ENCODE data around the gene PI4K2A.
A peak's percentile ranks its signal among the peaks of the same experiment; 100 is the strongest.
"Not testable (repeated sequence)": the region's sequence is repeated elsewhere in the genome, so short reads cannot be mapped to it uniquely, and the experiment has no call there.

PI4K2A gene

DNA sequence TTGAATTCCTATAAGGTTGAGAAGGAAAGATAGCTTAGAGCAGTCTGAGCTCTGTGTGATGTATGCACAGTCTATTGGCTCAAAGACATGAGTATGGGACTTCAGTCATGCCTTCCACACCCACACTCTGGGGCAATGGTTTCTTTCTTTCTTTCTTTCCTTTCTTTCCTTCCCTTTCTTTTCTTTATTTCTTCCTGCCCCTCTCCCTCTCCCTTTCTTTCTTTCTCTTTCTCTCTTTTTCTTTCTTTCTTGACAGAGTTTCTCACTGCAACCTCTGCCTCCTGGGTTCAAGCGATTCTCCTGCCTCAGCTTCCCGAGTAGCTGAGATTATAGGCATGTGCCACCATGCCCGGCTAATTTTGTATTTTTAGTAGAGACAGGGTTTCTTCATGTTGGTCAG lies 1.4 kb upstream of the PI4K2A start:
- not testable (repeated sequence) for H3K18ac ChIP-seq (ENCODE audit: low read length); H2BK12ac ChIP-seq (ENCODE audit: low read length); H3K9me3 ChIP-seq (replicated peaks in 1 of 2; ENCODE audit: control insufficient read depth in 2 of 2, insufficient read depth in 1 of 2, low read depth in 1 of 2, low read length in 2 of 2); H2AK5ac ChIP-seq (ENCODE audit: low read depth, low read length); DNase-seq (ENCODE audit: low spot score); H2BK15ac ChIP-seq (ENCODE audit: low read length); H3K14ac ChIP-seq (ENCODE audit: low read length); H3K4ac ChIP-seq (ENCODE audit: low read length); H4K8ac ChIP-seq (ENCODE audit: low read depth, low read length); H3K4me2 ChIP-seq (ENCODE audit: insufficient read depth, low read length, poor library complexity, severe bottlenecking); H3K27ac ChIP-seq (replicated peaks; ENCODE audit: low read length); H2BK120ac ChIP-seq (ENCODE audit: low read depth, low read length); H3K27me3 ChIP-seq (ENCODE audit: control insufficient read depth in 3 of 3, insufficient read depth in 3 of 3, low read depth in 1 of 3, low read length in 3 of 3); H3K4me3 ChIP-seq (ENCODE audit: low read length in 2 of 2); H3K79me1 ChIP-seq (ENCODE audit: low read depth, low read length); H3K4me1 ChIP-seq (ENCODE audit: control insufficient read depth in 2 of 2, insufficient read depth in 1 of 2, low read depth in 1 of 2, low read length in 2 of 2); H4K91ac ChIP-seq (ENCODE audit: low read depth, low read length, poor library complexity); H2BK5ac ChIP-seq (ENCODE audit: low read length); H3K23ac ChIP-seq (ENCODE audit: low read depth, low read length, poor library complexity); H3K9ac ChIP-seq (ENCODE audit: low read depth, low read length, poor library complexity); H2AFZ ChIP-seq (ENCODE audit: low read length)
- no CpG with 5 or more reads among the region's 3 CpGs for WGBS, 2 donors (ENCODE audit: extremely low coverage in 2 of 2, insufficient read length in 2 of 2, insufficient replicate concordance in 1 of 2)
- peaks cover 2 to 12% of the 10 kb centered on the region in 2 donors for H3K36me3 ChIP-seq (replicated peaks in 1 of 2; ENCODE audit: control insufficient read depth in 2 of 2, insufficient read depth in 2 of 2, low read length in 2 of 2)

DNA sequence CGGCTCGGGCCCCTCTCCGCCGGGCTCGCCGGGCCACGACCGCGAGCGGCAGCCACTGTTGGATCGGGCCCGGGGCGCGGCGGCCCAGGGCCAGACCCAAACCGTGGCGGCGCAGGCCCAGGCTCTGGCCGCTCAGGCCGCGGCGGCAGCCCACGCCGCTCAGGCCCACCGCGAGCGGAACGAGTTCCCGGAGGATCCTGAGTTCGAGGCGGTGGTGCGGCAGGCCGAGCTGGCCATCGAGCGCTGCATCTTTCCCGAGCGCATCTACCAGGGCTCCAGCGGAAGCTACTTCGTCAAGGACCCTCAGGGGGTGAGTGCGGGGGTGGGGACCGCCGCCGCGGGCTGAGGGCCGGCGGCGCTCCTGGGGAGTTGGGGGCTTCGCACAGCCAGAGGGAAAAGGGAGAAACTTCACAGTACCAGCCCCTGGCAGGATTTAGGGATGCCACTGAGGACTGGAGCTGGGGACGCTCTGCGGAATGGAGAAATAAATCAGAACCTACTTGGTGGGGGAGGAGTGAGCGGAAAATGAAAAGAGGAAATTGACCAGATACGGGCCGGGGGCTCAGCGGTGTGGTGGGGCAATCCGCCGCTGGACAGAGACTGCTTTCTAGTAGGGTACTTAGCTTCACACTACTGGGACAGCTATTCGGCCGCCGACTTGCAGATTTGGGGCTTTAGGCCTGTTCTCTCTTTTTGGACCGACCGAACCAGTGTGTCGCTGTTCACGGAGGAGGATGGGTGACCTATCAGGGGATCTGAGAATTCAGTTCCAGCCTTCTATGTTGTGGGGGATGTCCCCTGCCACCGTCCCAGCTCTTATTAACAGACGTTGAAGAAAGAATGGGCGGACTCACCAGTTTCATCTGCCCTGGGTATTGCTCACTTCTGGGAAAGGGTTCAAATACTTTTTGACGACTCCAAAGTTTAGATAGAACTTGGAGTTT lies 669 bp downstream of the PI4K2A start:
- peak overlapping the region; percentile 67 for H3K23ac ChIP-seq (ENCODE audit: low read depth, low read length, poor library complexity)
- peak overlapping the region; percentile 89 for H3K14ac ChIP-seq (ENCODE audit: low read length)
- peak overlapping the region; percentile 41 for H2BK12ac ChIP-seq (ENCODE audit: low read length)

GRCh38 chr10:97642471-97643159 lies 2.1 kb downstream of the PI4K2A start:
- H2BK120ac ChIP-seq (ENCODE audit: low read depth, low read length); H3K23ac ChIP-seq (ENCODE audit: low read depth, low read length, poor library complexity); H3K18ac ChIP-seq (ENCODE audit: low read length); H3K4me3 ChIP-seq (ENCODE audit: low read length in 2 of 2); H3K4me2 ChIP-seq (ENCODE audit: insufficient read depth, low read length, poor library complexity, severe bottlenecking); H3K4ac ChIP-seq (ENCODE audit: low read length); H3K4me1 ChIP-seq (ENCODE audit: control insufficient read depth in 2 of 2, insufficient read depth in 1 of 2, low read depth in 1 of 2, low read length in 2 of 2); DNase-seq (ENCODE audit: low spot score); H3K27me3 ChIP-seq (ENCODE audit: control insufficient read depth in 3 of 3, insufficient read depth in 3 of 3, low read depth in 1 of 3, low read length in 3 of 3); H3K27ac ChIP-seq (replicated peaks; ENCODE audit: low read length); H4K8ac ChIP-seq (ENCODE audit: low read depth, low read length); H2BK5ac ChIP-seq (ENCODE audit: low read length); H3K9me3 ChIP-seq (replicated peaks in 1 of 2; ENCODE audit: control insufficient read depth in 2 of 2, insufficient read depth in 1 of 2, low read depth in 1 of 2, low read length in 2 of 2); H3K9ac ChIP-seq (ENCODE audit: low read depth, low read length, poor library complexity); H4K91ac ChIP-seq (ENCODE audit: low read depth, low read length, poor library complexity); H2AFZ ChIP-seq (ENCODE audit: low read length); H3K14ac ChIP-seq (ENCODE audit: low read length); H2BK15ac ChIP-seq (ENCODE audit: low read length); H2AK5ac ChIP-seq (ENCODE audit: low read depth, low read length); H3K79me1 ChIP-seq (ENCODE audit: low read depth, low read length); H2BK12ac ChIP-seq (ENCODE audit: low read length): not testable (repeated sequence)
- WGBS, 2 donors (ENCODE audit: extremely low coverage in 2 of 2, insufficient read length in 2 of 2, insufficient replicate concordance in 1 of 2), result 100% methylated on average over 1 of the region's 13 CpGs; no CpG with 5 or more reads in 1 of the 2 donors
- peaks cover 11 to 42% of the 10 kb centered on the region in 2 donors for H3K36me3 ChIP-seq (replicated peaks in 1 of 2; ENCODE audit: control insufficient read depth in 2 of 2, insufficient read depth in 2 of 2, low read length in 2 of 2)

More for the DNA sequence above, 669 bp downstream of the PI4K2A start:
- Histone ChIP-seq H3K18ac (ENCODE audit: low read length) (peak overlapping the region; percentile 88), H3K9ac (ENCODE audit: low read depth, low read length, poor library complexity) (peak overlapping the region; percentile 99), H2BK15ac (ENCODE audit: low read length) (peak overlapping the region; percentile 49), H2BK120ac (ENCODE audit: low read depth, low read length) (no peak overlapping the region), H3K27me3 (ENCODE audit: control insufficient read depth in 3 of 3, insufficient read depth in 3 of 3, low read depth in 1 of 3, low read length in 3 of 3) (no peaks in the 10 kb centered on the region), H3K27ac (replicated peaks; ENCODE audit: low read length) (no peak overlapping the region), H3K9me3 (replicated peaks in 1 of 2; ENCODE audit: control insufficient read depth in 2 of 2, insufficient read depth in 1 of 2, low read depth in 1 of 2, low read length in 2 of 2) (no peaks in the 10 kb centered on the region), H2AK5ac (ENCODE audit: low read depth, low read length) (peak overlapping the region; percentile 70), H3K36me3 (replicated peaks in 1 of 2; ENCODE audit: control insufficient read depth in 2 of 2, insufficient read depth in 2 of 2, low read length in 2 of 2) (peaks cover 11 to 30% of the 10 kb centered on the region in 2 donors), H4K8ac (ENCODE audit: low read depth, low read length) (peak overlapping the region; percentile 30), H3K79me1 (ENCODE audit: low read depth, low read length) (peaks cover 8% of the 10 kb centered on the region), H3K4me1 (ENCODE audit: control insufficient read depth in 2 of 2, insufficient read depth in 1 of 2, low read depth in 1 of 2, low read length in 2 of 2) (peaks cover 5 to 6% of the 10 kb centered on the region in 2 donors), H3K4me3 (ENCODE audit: low read length in 2 of 2) (peak overlapping the region; percentile 96 to 100), H4K91ac (ENCODE audit: low read depth, low read length, poor library complexity) (no peak overlapping the region), H2AFZ (ENCODE audit: low read length) (peak overlapping the region; percentile 87), H3K4me2 (ENCODE audit: insufficient read depth, low read length, poor library complexity, severe bottlenecking) (peak overlapping the region; percentile 90), H3K4ac (ENCODE audit: low read length) (no peak overlapping the region), H2BK5ac (ENCODE audit: low read length) (peak overlapping the region; percentile 53)
- WGBS, 2 donors (ENCODE audit: extremely low coverage in 2 of 2, insufficient read length in 2 of 2, insufficient replicate concordance in 1 of 2), result no CpG with 5 or more reads among the region's 67 CpGs
- peak; percentile 31 for DNase-seq (ENCODE audit: low spot score)

All from neuronal stem cell (in vitro differentiated cells).